ENCODE measurements around the gene AP5B1. TPM values are rescaled to one million over a fixed set of nuclear protein-coding genes. Genes with fewer than 3 reads are reported as not detected.

The AP5B1 gene
- total and polyA plus RNA-seq, 2 of the 8 experiments (the other 6 are each of a cell fraction or from before 2014, with no cell fraction given), result 7.6 to 10.0 TPM

GRCh38 chr11:65778431-65778900, 2.3 kb downstream of the AP5B1 start:
- CTCF ChIA-PET (ENCODE audit: partially characterized antibody), result interaction anchor here (0.9 to 13.2 kb wide), 22 partner anchors 8 to 210 kb away, joined by 3 to 347 read pairs (median 16); partner anchors contain the start of genes CCDC85B, EFEMP2, FIBP and KAT5
- TF ChIP-seq E2F6 (IDR thresholded peaks at IDR 0.05) (no peak), POLR2A (IDR thresholded peaks at IDR 0.05; ENCODE audit: control extremely low read depth in 1 of 2, low read depth in 2 of 2, low read length in 2 of 2) (no peak), ASH2L (IDR thresholded peaks at IDR 0.05; ENCODE audit: low read length) (no peak), HDAC6 (IDR thresholded peaks at IDR 0.05; ENCODE audit: low read depth, low read length) (no peak), GABPA (IDR thresholded peaks at IDR 0.05; ENCODE audit: borderline replicate concordance, insufficient read depth, low read length) (no peak), TAF7 (optimal IDR thresholded peaks at IDR 0.05; ENCODE audit: borderline replicate concordance, low read depth, low read length) (no peak), NANOG (IDR thresholded peaks at IDR 0.05; ENCODE audit: insufficient read depth, low read depth, low read length, poor library complexity, severe bottlenecking) (no peak), POU5F1 (IDR thresholded peaks at IDR 0.05; ENCODE audit: low read depth, low read length) (no peak), SAP30 (IDR thresholded peaks at IDR 0.05; ENCODE audit: insufficient read depth, insufficient replicate concordance, low read length) (no peak), SIRT6 (IDR thresholded peaks at IDR 0.05; ENCODE audit: low read length) (no peak), CBX5 (IDR thresholded peaks at IDR 0.05; ENCODE audit: low read depth, low read length) (no peak), POLR2AphosphoS5 (IDR thresholded peaks at IDR 0.05; ENCODE audit: low read depth, low read length) (no peak), TBP (IDR thresholded peaks at IDR 0.05; ENCODE audit: low read depth, low read length) (no peak)

More at GRCh38 chr11:65778431-65778900, 2.3 kb downstream of the AP5B1 start:
- Histone ChIP-seq H3K27me3 (replicated peaks in 1 of 4; ENCODE audit: control insufficient read depth in 3 of 4, extremely low read depth in 1 of 4, insufficient read depth in 3 of 4, low read length in 3 of 4) (peaks cover 0 to 15% (median 9%) of the 10 kb centered on the region in 4 experiments; a peak in 4 of 7 replicates), H3K9ac (replicated peaks in 1 of 4; ENCODE audit: extremely low read depth in 1 of 4, low read depth in 3 of 4, low read length in 3 of 4) (no peak overlapping the region), H2BK20ac (ENCODE audit: low read length) (no peak overlapping the region), H3K56ac (replicated peaks; ENCODE audit: insufficient read length, low read depth, low read length) (no peak overlapping the region), H2BK5ac (ENCODE audit: low read depth, low read length) (no peak overlapping the region), H2AFZ (ENCODE audit: low read length) (no peak overlapping the region), H3K4me3 (ENCODE audit: extremely low read depth in 1 of 4, insufficient read depth in 2 of 4, low read depth in 3 of 4, low read length in 4 of 4) (no peak overlapping the region), H4K8ac (ENCODE audit: extremely low read depth, insufficient read depth, low read length) (no peak overlapping the region; the same call in 1 of the 2 replicates), H3K36me3 (ENCODE audit: control insufficient read depth in 2 of 4, insufficient read depth in 4 of 4, low read length in 3 of 4) (peaks cover 0 to 11% (median 0%) of the 10 kb centered on the region in 4 experiments; a peak in 3 of 8 replicates), H4K20me1 (replicated peaks in 1 of 2; ENCODE audit: control insufficient read depth in 1 of 2, insufficient read depth in 2 of 2, low read length in 2 of 2) (peaks cover 1 to 17% of the 10 kb centered on the region in 2 experiments), H3K23ac (ENCODE audit: insufficient read length) (no peak overlapping the region), H3K27ac (ENCODE audit: low read depth, low read length) (no peak overlapping the region), H3K23me2 (ENCODE audit: low read depth, low read length) (peaks cover 4% of the 10 kb centered on the region; the same call in 1 of the 2 replicates), H3K4me1 (replicated peaks in 1 of 4; ENCODE audit: control insufficient read depth in 3 of 4, insufficient read depth in 4 of 4, low read length in 3 of 4) (peaks cover 0 to 11% (median 3%) of the 10 kb centered on the region in 4 experiments; a peak in 6 of 7 replicates), H3K79me1 (ENCODE audit: low read depth, low read length) (0 out of 2 replicates have a peak, but pooled peaks cover 2% of the 10 kb centered on the region), H3K18ac (ENCODE audit: extremely low read depth, low read length) (no peak overlapping the region), H3K4ac (replicated peaks; ENCODE audit: insufficient read length, low read depth, low read length) (no peak overlapping the region), H2BK12ac (ENCODE audit: low read depth, low read length) (no peak overlapping the region), H3K79me2 (ENCODE audit: control insufficient read depth in 1 of 2, insufficient read depth in 2 of 2, low read length in 2 of 2) (no peaks in the 10 kb centered on the region), H2BK15ac (ENCODE audit: low read length) (no peak overlapping the region), H3K14ac (ENCODE audit: insufficient read length) (no peak overlapping the region), H3K9me3 (ENCODE audit: insufficient read depth in 2 of 2, low read depth in 1 of 2, low read length in 1 of 2) (no peaks in the 10 kb centered on the region), H4K5ac (ENCODE audit: insufficient read length, low read depth, low read length) (no peak overlapping the region), H3K4me2 (ENCODE audit: insufficient read depth in 1 of 2, low read depth in 2 of 2, low read length in 2 of 2) (no peak overlapping the region), H2BK120ac (replicated peaks; ENCODE audit: low read depth, low read length) (no peak overlapping the region), H2AK5ac (ENCODE audit: low read depth, low read length) (no peak overlapping the region), H4K91ac (replicated peaks; ENCODE audit: insufficient read length, low read length) (no peak overlapping the region)
- no peak for DNase-seq (ENCODE audit: low read depth in 1 of 2, low spot score in 2 of 2)
- FAIRE-seq, result no peak
- POLR2A ChIA-PET (ENCODE audit: partially characterized antibody), result interaction anchor here (1.2 to 2.3 kb wide), 5 partner anchors 21 to 81 kb away, joined by 3 to 6 read pairs (median 5); partner anchors contain the start of gene MUS81
- 94% methylated on average over 17 of the region's 20 CpGs; no CpG with 5 or more reads in 1 of the 2 experiments for WGBS, 2 experiments (ENCODE audit: extremely low coverage in 1 of 2, insufficient coverage in 1 of 2, insufficient read length in 1 of 2, insufficient replicate concordance in 2 of 2, low coverage in 1 of 2, low lambda C conversion rate in 2 of 2, missing lambda C conversion rate in 1 of 2)
